Endothelial cell of umbilical vein (primary cell): ENCODE measurements around the gene RECQL5. TPM values are rescaled to one million over a fixed set of nuclear protein-coding genes. Genes with fewer than 3 reads are reported as not detected.

Experiments used
- BruUV-seq: library from RNA; stranded (reverse); fragments of 400-500 nt; replicated peaks from 2 replicates; lab custom pipeline; 2021; lab: Mats Ljungman, UMichigan
- CTCF ChIA-PET: fragments of 300-600, 350-600 bp; sonication (Branson Sonifier 250); formaldehyde crosslinking; loops from one replicate; lab custom pipeline; 2021; ENCODE audit warnings: antibody characterized with exemption, inconsistent platforms; lab: Charles Lee
- POLR2A ChIA-PET: fragments of 300-600, 350-600 bp; sonication (Branson Sonifier 250); formaldehyde crosslinking; loops from one replicate; lab custom pipeline; 2021; ENCODE audit warnings: antibody characterized with exemption, inconsistent platforms; lab: Charles Lee
- DNase-seq: peaks from one replicate; pipeline ENCODE4 v3.0.0-alpha.2; 2011; ENCODE audit warnings: low read depth, low spot score
- FAIRE-seq: peaks from 2 replicates; lab custom pipeline; 2011; peaks lifted over from hg19 to GRCh38; lab: Jason Lieb, UNC
- H2AFZ ChIP-seq: 2 replicates; pipeline ENCODE4 v1.6.0; 2012; ENCODE audit warnings: low read depth, low read length, control low read depth, inconsistent platforms
- H3K27ac ChIP-seq: 2 replicates; pipeline ENCODE4 v1.5.1; 2011; ENCODE audit warnings: low read depth, mild to moderate bottlenecking, control low read depth, low read length, moderate library complexity; ENCODE audit not compliant: insufficient read depth
- H3K27me3 ChIP-seq, 2 experiments: 2 replicates each; pipeline versions ENCODE4 v1.6.0 to v1.6.1; 2011; ENCODE audit warnings: low read length in 2 of 2, mixed read lengths in 1 of 2; ENCODE audit not compliant: control insufficient read depth in 2 of 2, insufficient read depth in 2 of 2
- H3K36me3 ChIP-seq, 2 experiments: 2 replicates in 1 of 2; 3 replicates in 1 of 2; pipeline ENCODE4 v1.5.1; 2011; ENCODE audit warnings: low read length in 2 of 2, mild to moderate bottlenecking in 1 of 2, moderate library complexity in 1 of 2; ENCODE audit not compliant: control insufficient read depth in 2 of 2, insufficient read depth in 2 of 2; ENCODE audit errors: extremely low read depth in 1 of 2
- H3K4me1 ChIP-seq: 3 replicates; pipeline ENCODE4 v1.5.1; 2011; ENCODE audit warnings: mild to moderate bottlenecking, low read length; ENCODE audit not compliant: control insufficient read depth, insufficient read depth; ENCODE audit errors: extremely low read depth
- H3K4me2 ChIP-seq: 2 replicates; pipeline ENCODE4 v1.6.1; 2011; ENCODE audit warnings: low read length, control low read depth, mixed read lengths; ENCODE audit not compliant: insufficient read depth
- H3K4me3 ChIP-seq, 3 experiments: fragments of 200-600 bp in 1 of 3; sonication (generic), shearing (Covaris generic) in 1 of 3; replicated peaks in 1 of 3; 2 replicates each; pipeline ENCODE4 v1.5.1; 2011 to 2016; ENCODE audit warnings: control low read depth in 3 of 3, low read length in 3 of 3, mild to moderate bottlenecking in 2 of 3, inconsistent platforms in 1 of 3, low read depth in 1 of 3, moderate library complexity in 1 of 3; ENCODE audit not compliant: insufficient read depth in 1 of 3
- H3K79me2 ChIP-seq: 2 replicates; pipeline ENCODE4 v1.6.0; 2012; ENCODE audit warnings: low read length, inconsistent platforms; ENCODE audit not compliant: control insufficient read depth, insufficient read depth
- H3K9ac ChIP-seq: replicated peaks from 2 replicates; pipeline ENCODE3; 2011; ENCODE audit warnings: low read length, control low read depth; ENCODE audit not compliant: insufficient read depth; ENCODE audit errors: extremely low read depth
- H3K9me1 ChIP-seq: replicated peaks from 3 replicates; pipeline ENCODE4 v1.6.0; 2011; ENCODE audit warnings: mild to moderate bottlenecking, low read length; ENCODE audit not compliant: control insufficient read depth, insufficient read depth; ENCODE audit errors: extremely low read depth
- H3K9me3 ChIP-seq: replicated peaks from 2 replicates; pipeline ENCODE4 v1.5.1; 2012; ENCODE audit warnings: low read length, inconsistent platforms; ENCODE audit not compliant: control insufficient read depth, insufficient read depth
- H4K20me1 ChIP-seq: replicated peaks from 2 replicates; pipeline ENCODE3; 2011; ENCODE audit warnings: mild to moderate bottlenecking, low read length; ENCODE audit not compliant: control insufficient read depth, insufficient read depth; ENCODE audit errors: extremely low read depth
- CTCF ChIP-seq, 2 donors: IDR thresholded peaks; 1 replicate in 1 of 2; 2 replicates in 1 of 2; pipeline ENCODE4 v1.5.1; 2011; ENCODE audit warnings: low read length in 2 of 2, mild to moderate bottlenecking in 2 of 2, moderate library complexity in 2 of 2, control low read depth in 1 of 2, inconsistent platforms in 1 of 2, low read depth in 1 of 2; ENCODE audit not compliant: insufficient read depth in 1 of 2; ENCODE audit errors: extremely low read depth in 1 of 2
- GATA2 ChIP-seq: IDR thresholded peaks from 2 replicates; pipeline ENCODE4 v1.7.0; 2011; ENCODE audit warnings: low read depth, mild to moderate bottlenecking, moderate library complexity, mixed read lengths, low read length; ENCODE audit not compliant: insufficient read length, insufficient read depth
- JUN ChIP-seq: IDR thresholded peaks from 2 replicates; pipeline ENCODE4 v1.6.1; 2011; ENCODE audit warnings: borderline replicate concordance, low read depth; ENCODE audit not compliant: insufficient read length, insufficient read depth
- MYC ChIP-seq: IDR thresholded peaks from one replicate; pipeline ENCODE4 v1.6.1; 2011; ENCODE audit warnings: mild to moderate bottlenecking, low read depth, low read length
- POLR2A ChIP-seq: IDR thresholded peaks from 2 replicates; pipeline ENCODE4 v1.6.1; 2012; ENCODE audit warnings: low read depth, mild to moderate bottlenecking, control low read depth, low read length
- POLR2AphosphoS5 ChIP-seq: IDR thresholded peaks from 2 replicates; pipeline ENCODE4 v1.6.1; 2012; ENCODE audit warnings: low read depth, mild to moderate bottlenecking, control low read depth, low read length, moderate library complexity; ENCODE audit not compliant: insufficient read depth
- dilution Hi-C: fragments of 300-500 bp; cut with MboI; formaldehyde crosslinking; loops from one replicate; pipeline ENCODE4 v1.15.0; 2019; ENCODE audit warnings: low sequenced_read_pairs; ENCODE audit not compliant: extremely low pct_ligation_motif_present
- intact Hi-C: fragments of 100-400 bp; cut with micrococcal nuclease; formaldehyde crosslinking; loops from one replicate; pipeline ENCODE4 v1.10.0; 2022
- polyA plus RNA-seq, 4 experiments: library from polyadenylated mRNA; depleted of rRNA in 3 of 4; stranded (reverse) in 3 of 4; unstranded in 1 of 4; fragments of >200 nt; gene quantifications; 2 replicates each; pipeline versions ENCODE4 v1.2.1 to v1.2.3, GENCODE V29; 2011 to 2012; ENCODE audit warnings: missing spikeins in 1 of 4
- total RNA-seq: library from RNA; stranded (reverse); gene quantifications from 2 replicates; pipeline ENCODE4 v1.2.3, GENCODE V29; 2021

Gene RECQL5
- total and polyA plus RNA-seq, 2 donors (not counting 3 experiments of a cell fraction or from before 2014, with no cell fraction given), result 21.3 to 30.7 TPM

- Histone ChIP-seq H3K9me1 (no peaks in the 10 kb centered on the region), H3K4me3 (no peak overlapping the region), H2AFZ (no peak overlapping the region), H3K27me3 (no peaks in the 10 kb centered on the region), H3K4me2 (no peak overlapping the region), H3K4me1 (peaks cover 51% of the 10 kb centered on the region), H3K9me3 (no peaks in the 10 kb centered on the region), H3K9ac (no peak overlapping the region), H3K36me3 (peaks cover 0 to 8% of the 10 kb centered on the region in 2 experiments), H4K20me1 (no peaks in the 10 kb centered on the region), H3K27ac (no peak overlapping the region), H3K79me2 (peaks cover 67% of the 10 kb centered on the region)
- TF ChIP-seq CTCF (IDR thresholded peaks at IDR 0.05; ENCODE audit: extremely low read depth in 1 of 2, insufficient read depth in 1 of 2, low read depth in 1 of 2, low read length in 2 of 2) (no peak), GATA2 (no peak), POLR2A (no peak), POLR2AphosphoS5 (no peak), JUN (no peak), MYC (no peak)
- dilution Hi-C loops (no loop called here), intact Hi-C loops (no loop called here)
- no TSS peak for BruUV-seq
- no peak for FAIRE-seq
- ChIA-PET CTCF (interaction anchor here (1.2 to 19.6 kb wide), 19 partner anchors 9 to 84 kb away, joined by 3 to 653 read pairs (median 9); partner anchors contain the start of genes GALK1, ITGB4, RECQL5 and SAP30BP), POLR2A (no interaction called here)
- no peak for DNase-seq
Observed at GRCh38 chr17:75680431-75680830, 13.5 kb upstream of the RECQL5 start.
